ENCODE data around the gene SERPINA4.

Gene SERPINA4

GRCh38 chr14:94536836-94537235 is 24.4 kb upstream of the SERPINA4 start:
- H3K4me3 ChIP-seq (ENCODE audit: low read depth, low read length): no peak overlapping the region
- DNase-seq (ENCODE audit: low read depth): peak; percentile 53
- TF ChIP-seq CTCF (IDR thresholded peaks at IDR 0.05; ENCODE audit: control insufficient read depth, extremely low read depth, insufficient read depth): peak; percentile 44; the same call in 1 of the 2 replicates

- no peak for DNase-seq (ENCODE audit: low read depth)
- no peak for TF ChIP-seq CTCF (IDR thresholded peaks at IDR 0.05; ENCODE audit: control insufficient read depth, extremely low read depth, insufficient read depth)
- no peak overlapping the region for H3K4me3 ChIP-seq (ENCODE audit: low read depth, low read length)
These were observed 23.0 kb upstream of the SERPINA4 start for GRCh38 chr14:94538070-94538740.

- no peak overlapping the region for H3K4me3 ChIP-seq (ENCODE audit: low read depth, low read length)
- no peak for TF ChIP-seq CTCF (IDR thresholded peaks at IDR 0.05; ENCODE audit: control insufficient read depth, extremely low read depth, insufficient read depth)
- DNase-seq (ENCODE audit: low read depth): no peak
These were observed 22.1 kb upstream of the SERPINA4 start for GRCh38 chr14:94539181-94539580.

- no peak for DNase-seq (ENCODE audit: low read depth)
- no peak overlapping the region for H3K4me3 ChIP-seq (ENCODE audit: low read depth, low read length)
- TF ChIP-seq CTCF (IDR thresholded peaks at IDR 0.05; ENCODE audit: control insufficient read depth, extremely low read depth, insufficient read depth): peak; percentile 38; the same call in 1 of the 2 replicates
These were observed 21.0 kb upstream of the SERPINA4 start for GRCh38 chr14:94540031-94540794.

- H3K4me3 ChIP-seq (ENCODE audit: low read depth, low read length): no peak overlapping the region
- TF ChIP-seq CTCF (IDR thresholded peaks at IDR 0.05; ENCODE audit: control insufficient read depth, extremely low read depth, insufficient read depth): no peak
- no peak for DNase-seq (ENCODE audit: low read depth)
These were observed 19.8 kb upstream of the SERPINA4 start for GRCh38 chr14:94541234-94541975.

- H3K4me3 ChIP-seq (ENCODE audit: low read depth, low read length): no peak overlapping the region
- DNase-seq (ENCODE audit: low read depth): no peak
- TF ChIP-seq CTCF (IDR thresholded peaks at IDR 0.05; ENCODE audit: control insufficient read depth, extremely low read depth, insufficient read depth): no peak
These were observed 19.0 kb upstream of the SERPINA4 start for GRCh38 chr14:94542111-94542810.
